ENCODE results near the gene FJX1. TPM values are rescaled to one million over a fixed set of nuclear protein-coding genes. Genes with fewer than 3 reads are reported as not detected.

FJX1 gene
- total RNA-seq, 1 experiment from 2014 or later: 19.1 TPM

DNA sequence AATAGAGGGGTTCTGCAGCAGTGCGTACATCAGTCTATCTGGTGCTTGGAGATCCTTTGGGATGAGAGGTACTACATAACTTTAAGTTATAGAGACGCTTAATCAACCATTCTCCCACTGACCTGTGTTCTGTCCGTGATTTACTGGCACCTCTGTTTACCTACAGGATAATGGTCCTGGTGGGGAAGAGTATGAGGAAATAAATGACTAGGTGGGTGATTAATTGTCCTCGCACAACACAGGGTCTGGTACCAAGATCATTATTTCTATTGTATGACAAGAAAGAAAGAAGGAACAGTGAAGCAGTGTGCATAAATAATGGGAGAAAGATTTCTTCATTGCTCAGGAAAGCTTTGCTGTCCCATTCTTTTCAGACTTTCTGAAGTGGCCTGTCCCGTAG, 32.8 kb upstream of the FJX1 start:
- intact Hi-C loops (cut with micrococcal nuclease; ENCODE audit: unreplicated experiment): no loop called here
- Mint-ChIP-seq H3K27ac (ENCODE audit: unreplicated experiment) (no peak overlapping the region), H3K4me3 (ENCODE audit: low read depth, unreplicated experiment) (no peak overlapping the region), H3K36me3 (ENCODE audit: insufficient read depth, unreplicated experiment) (no peaks in the 10 kb centered on the region), H3K27me3 (ENCODE audit: unreplicated experiment) (peaks cover 92% of the 10 kb centered on the region), H3K9me3 (ENCODE audit: low read depth, unreplicated experiment) (no peaks in the 10 kb centered on the region), H3K4me1 (ENCODE audit: low read depth, unreplicated experiment) (no peaks in the 10 kb centered on the region)
- no TSS peak for BruUV-seq (replicated peaks)
- no peak for DNase-seq
- CTCF ChIA-PET: no interaction called here
- TF ChIP-seq CTCF (IDR thresholded peaks at IDR 0.05; ENCODE audit: unreplicated experiment): no peak

GRCh38 chr11:35586222-35586621, 32.0 kb upstream of the FJX1 start:
- Mint-ChIP-seq H3K4me1 (ENCODE audit: low read depth, unreplicated experiment) (no peaks in the 10 kb centered on the region), H3K27ac (ENCODE audit: unreplicated experiment) (no peak overlapping the region), H3K4me3 (ENCODE audit: low read depth, unreplicated experiment) (no peak overlapping the region), H3K36me3 (ENCODE audit: insufficient read depth, unreplicated experiment) (no peaks in the 10 kb centered on the region), H3K9me3 (ENCODE audit: low read depth, unreplicated experiment) (no peaks in the 10 kb centered on the region), H3K27me3 (ENCODE audit: unreplicated experiment) (peaks cover 98% of the 10 kb centered on the region)
- DNase-seq: no peak
- no TSS peak for BruUV-seq (replicated peaks)
- intact Hi-C loops (cut with micrococcal nuclease; ENCODE audit: unreplicated experiment): no loop called here
- CTCF ChIA-PET: no interaction called here
- TF ChIP-seq CTCF (IDR thresholded peaks at IDR 0.05; ENCODE audit: unreplicated experiment): no peak

- H3K4me1 Mint-ChIP-seq (ENCODE audit: low read depth, unreplicated experiment): no peaks in the 10 kb centered on the region
- no peaks in the 10 kb centered on the region for H3K9me3 Mint-ChIP-seq (ENCODE audit: low read depth, unreplicated experiment)
- CTCF ChIA-PET: no interaction called here
- H3K27me3 Mint-ChIP-seq (ENCODE audit: unreplicated experiment): peaks cover 89% of the 10 kb centered on the region
- no peak for TF ChIP-seq CTCF (IDR thresholded peaks at IDR 0.05; ENCODE audit: unreplicated experiment)
- BruUV-seq (replicated peaks): no TSS peak
- no peaks in the 10 kb centered on the region for H3K36me3 Mint-ChIP-seq (ENCODE audit: insufficient read depth, unreplicated experiment)
- H3K27ac Mint-ChIP-seq (ENCODE audit: unreplicated experiment): no peak overlapping the region
- intact Hi-C loops (cut with micrococcal nuclease; ENCODE audit: unreplicated experiment): no loop called here
- no peak for DNase-seq
- no peak overlapping the region for H3K4me3 Mint-ChIP-seq (ENCODE audit: low read depth, unreplicated experiment)
These were observed 30.3 kb upstream of the FJX1 start for GRCh38 chr11:35587972-35588371.

- intact Hi-C loops (cut with micrococcal nuclease; ENCODE audit: unreplicated experiment): no loop called here
- Mint-ChIP-seq H3K4me1 (ENCODE audit: low read depth, unreplicated experiment) (no peaks in the 10 kb centered on the region), H3K27ac (ENCODE audit: unreplicated experiment) (no peak overlapping the region), H3K36me3 (ENCODE audit: insufficient read depth, unreplicated experiment) (no peaks in the 10 kb centered on the region), H3K4me3 (ENCODE audit: low read depth, unreplicated experiment) (no peak overlapping the region), H3K9me3 (ENCODE audit: low read depth, unreplicated experiment) (no peaks in the 10 kb centered on the region), H3K27me3 (ENCODE audit: unreplicated experiment) (peaks cover 82% of the 10 kb centered on the region)
- no peak for TF ChIP-seq CTCF (IDR thresholded peaks at IDR 0.05; ENCODE audit: unreplicated experiment)
- no TSS peak for BruUV-seq (replicated peaks)
- CTCF ChIA-PET: no interaction called here
- DNase-seq: no peak
These were observed 29.6 kb upstream of the FJX1 start for GRCh38 chr11:35588627-35589026.

GRCh38 chr11:35589281-35589680, 29.0 kb upstream of the FJX1 start:
- no peaks in the 10 kb centered on the region for H3K9me3 Mint-ChIP-seq (ENCODE audit: low read depth, unreplicated experiment)

More at GRCh38 chr11:35589281-35589680, 29.0 kb upstream of the FJX1 start:
- DNase-seq: no peak
- no peak for TF ChIP-seq CTCF (IDR thresholded peaks at IDR 0.05; ENCODE audit: unreplicated experiment)
- H3K27me3 Mint-ChIP-seq (ENCODE audit: unreplicated experiment): peaks cover 76% of the 10 kb centered on the region
- no TSS peak for BruUV-seq (replicated peaks)
- CTCF ChIA-PET: no interaction called here
- no peaks in the 10 kb centered on the region for H3K4me1 Mint-ChIP-seq (ENCODE audit: low read depth, unreplicated experiment)
- intact Hi-C loops (cut with micrococcal nuclease; ENCODE audit: unreplicated experiment): no loop called here
- no peak overlapping the region for H3K4me3 Mint-ChIP-seq (ENCODE audit: low read depth, unreplicated experiment)
- no peak overlapping the region for H3K27ac Mint-ChIP-seq (ENCODE audit: unreplicated experiment)
- no peaks in the 10 kb centered on the region for H3K36me3 Mint-ChIP-seq (ENCODE audit: insufficient read depth, unreplicated experiment)
